ENCODE measurements around the gene KCNK1.

GRCh38 chr1:233597489-233597901, 16.4 kb upstream of the KCNK1 start:
- TF ChIP-seq, protein P1, sequence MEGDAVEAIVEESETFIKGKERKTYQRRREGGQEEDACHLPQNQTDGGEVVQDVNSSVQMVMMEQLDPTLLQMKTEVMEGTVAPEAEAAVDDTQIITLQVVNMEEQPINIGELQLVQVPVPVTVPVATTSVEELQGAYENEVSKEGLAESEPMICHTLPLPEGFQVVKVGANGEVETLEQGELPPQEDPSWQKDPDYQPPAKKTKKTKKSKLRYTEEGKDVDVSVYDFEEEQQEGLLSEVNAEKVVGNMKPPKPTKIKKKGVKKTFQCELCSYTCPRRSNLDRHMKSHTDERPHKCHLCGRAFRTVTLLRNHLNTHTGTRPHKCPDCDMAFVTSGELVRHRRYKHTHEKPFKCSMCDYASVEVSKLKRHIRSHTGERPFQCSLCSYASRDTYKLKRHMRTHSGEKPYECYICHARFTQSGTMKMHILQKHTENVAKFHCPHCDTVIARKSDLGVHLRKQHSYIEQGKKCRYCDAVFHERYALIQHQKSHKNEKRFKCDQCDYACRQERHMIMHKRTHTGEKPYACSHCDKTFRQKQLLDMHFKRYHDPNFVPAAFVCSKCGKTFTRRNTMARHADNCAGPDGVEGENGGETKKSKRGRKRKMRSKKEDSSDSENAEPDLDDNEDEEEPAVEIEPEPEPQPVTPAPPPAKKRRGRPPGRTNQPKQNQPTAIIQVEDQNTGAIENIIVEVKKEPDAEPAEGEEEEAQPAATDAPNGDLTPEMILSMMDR (conservative IDR thresholded peaks at IDR 0.05): no peak
- no peak for TF ChIP-seq EZH2 (IDR thresholded peaks at IDR 0.05; ENCODE audit: low read depth)
